HepG2 (cell line): ENCODE measurements around the gene HOXC5. TPM values are rescaled to one million over a fixed set of nuclear protein-coding genes. Genes with fewer than 3 reads are reported as not detected.

Experiments
- ATAC-seq: fragments of 200-7000 bp; cut with Tn5 transposase; 3 replicates; pipeline ENCODE4 v1.9.1; 2020; ENCODE audit warnings: mild to moderate bottlenecking, moderate library complexity
- BruUV-seq: library from RNA; stranded (reverse); fragments of 400-500 nt; replicated peaks from 2 replicates; lab custom pipeline; 2021; lab: Mats Ljungman, UMichigan
- CTCF ChIA-PET: fragments of 300-600 bp; formaldehyde crosslinking; extraction: SDS; loops from one replicate; lab custom pipeline; 2021; ENCODE audit warnings: low total read pairs, inconsistent platforms, low intra/inter-chr PET ratio; lab: Yijun Ruan, JAX
- POLR2A ChIA-PET: fragments of 350-600 bp; sonication (Branson Sonifier 250); formaldehyde crosslinking; loops from one replicate; lab custom pipeline; 2020; ENCODE audit warnings: antibody characterized with exemption, inconsistent platforms; lab: Yijun Ruan, JAX
- DNase-seq: peaks from one replicate; pipeline ENCODE4 v3.0.0-alpha.2; 2015; ENCODE audit warnings: low spot score
- FAIRE-seq: peaks from 3 replicates; lab custom pipeline; 2011; peaks lifted over from hg19 to GRCh38; lab: Jason Lieb, UNC
- H2AFZ ChIP-seq: one replicate; pipeline ENCODE4 v1.6.1; 2011; ENCODE audit warnings: low read length, inconsistent platforms
- H3K27ac ChIP-seq: fragments of 300-600 bp; 3 replicates; pipeline ENCODE4 v1.8.0; 2011; ENCODE audit warnings: mixed run types, mild to moderate bottlenecking, mixed read lengths, low read length, inconsistent platforms; ENCODE audit not compliant: insufficient read depth; ENCODE audit errors: extremely low read length
- H3K27me3 ChIP-seq, 2 experiments: fragments of 200-600 bp in 1 of 2; 2 replicates in 1 of 2; 3 replicates in 1 of 2; pipeline versions ENCODE4 v1.6.0 to v1.8.0; 2011; ENCODE audit warnings: low read length in 2 of 2, mild to moderate bottlenecking in 2 of 2, moderate library complexity in 2 of 2, inconsistent platforms in 1 of 2; ENCODE audit not compliant: insufficient read depth in 2 of 2, control insufficient read depth in 1 of 2
- H3K36me3 ChIP-seq, 2 experiments: fragments of 200-600 bp in 1 of 2; replicated peaks in 1 of 2; 2 replicates in 1 of 2; 3 replicates in 1 of 2; pipeline versions ENCODE4 v1.5.1 to v1.8.0; 2011; ENCODE audit warnings: low read length in 2 of 2, inconsistent platforms in 1 of 2; ENCODE audit not compliant: insufficient read depth in 2 of 2, control insufficient read depth in 1 of 2
- H3K4me1 ChIP-seq: 2 replicates; pipeline ENCODE4 v1.5.1; 2012; ENCODE audit warnings: low read length, inconsistent platforms; ENCODE audit not compliant: insufficient read depth
- H3K4me2 ChIP-seq: 2 replicates; pipeline ENCODE4 v1.6.0; 2011; ENCODE audit warnings: low read depth, low read length, inconsistent platforms
- H3K4me3 ChIP-seq, 3 experiments: fragments of 200-600 bp in 1 of 3; sonication (generic), shearing (Covaris generic) in 1 of 3; replicated peaks in 1 of 3; 2 replicates each; pipeline ENCODE4 v1.5.1; 2011 to 2016; ENCODE audit warnings: low read length in 3 of 3, inconsistent platforms in 2 of 3, low read depth in 2 of 3, mild to moderate bottlenecking in 2 of 3, control low read depth in 1 of 3, mixed read lengths in 1 of 3; ENCODE audit not compliant: insufficient read depth in 1 of 3
- H3K79me2 ChIP-seq: one replicate; pipeline ENCODE4 v1.6.1; 2011; ENCODE audit warnings: low read length, inconsistent platforms; ENCODE audit not compliant: insufficient read depth
- H3K9ac ChIP-seq: 2 replicates; pipeline ENCODE4 v1.6.0; 2011; ENCODE audit warnings: mild to moderate bottlenecking, low read depth, low read length, inconsistent platforms; ENCODE audit not compliant: insufficient read depth
- H3K9me3 ChIP-seq: 2 replicates; pipeline ENCODE4 v1.5.1; 2012; ENCODE audit warnings: mild to moderate bottlenecking, low read length
- H4K20me1 ChIP-seq: 2 replicates; pipeline ENCODE4 v1.6.0; 2011; ENCODE audit warnings: inconsistent platforms, mild to moderate bottlenecking, low read length, moderate library complexity; ENCODE audit not compliant: insufficient read depth
- GTF3A ChIP-seq: sonication (generic); formaldehyde crosslinking; conservative IDR thresholded peaks from 2 replicates; pipeline ENCODE4 v1.4.0; 2020; ENCODE audit warnings: mild to moderate bottlenecking, missing genetic modification reagents
- PCBP1 ChIP-seq: fragments of 200-400 bp; formaldehyde crosslinking; IDR thresholded peaks from 2 replicates; pipeline ENCODE4 v1.6.1; 2017; ENCODE audit warnings: mild to moderate bottlenecking, low read depth, low read length, borderline replicate concordance
- REL ChIP-seq: sonication (generic); formaldehyde crosslinking; conservative IDR thresholded peaks from 2 replicates; pipeline ENCODE4 v1.8.0; 2022; ENCODE audit warnings: mild to moderate bottlenecking, missing genetic modification reagents, moderate library complexity
- ZNF180 ChIP-seq: sonication (generic); formaldehyde crosslinking; IDR thresholded peaks from 2 replicates; pipeline ENCODE4 v1.4.0; 2020; ENCODE audit warnings: low read depth, missing genetic modification reagents, borderline replicate concordance
- ZNF777 ChIP-seq: sonication (generic); formaldehyde crosslinking; IDR thresholded peaks from 2 replicates; pipeline ENCODE4 v1.4.0; 2020; ENCODE audit warnings: missing genetic modification reagents
- WGBS: methylation state at CpG from one replicate; pipeline ENCODE4 v1.1.6; 2017; ENCODE audit warnings: low lambda C conversion rate; 5-methylcytosine and 5-hydroxymethylcytosine counted together
- in situ Hi-C: cut with HindIII; loops from 2 replicates; pipeline ENCODE4 v1.10.0; 2017; ENCODE audit warnings: low pct_unique_long_range_greater_than_20kb; ENCODE audit not compliant: extremely low pct_ligation_motif_present
- intact Hi-C: fragments of 100-400 bp; cut with micrococcal nuclease; formaldehyde crosslinking; loops from one replicate; pipeline ENCODE4 v1.10.0; 2022; ENCODE audit not compliant: unreplicated experiment
- polyA plus RNA-seq, 8 experiments: library from polyadenylated mRNA; depleted of rRNA in 3 of 8; stranded (reverse) in 7 of 8; unstranded in 1 of 8; fragments of >200 nt; fragmentation: Illumina TruSeq in 4 of 8; extraction: Trizol in 4 of 8; gene quantifications; 2 replicates each; pipeline versions ENCODE4 v1.2.1 to v1.2.3, GENCODE V29; 2011 to 2016; ENCODE audit warnings: low read depth in 4 of 8, missing spikeins in 1 of 8, mixed read lengths in 1 of 8; ENCODE audit not compliant: insufficient read depth in 1 of 8
- total RNA-seq, 5 experiments: library from RNA; depleted of rRNA; stranded (reverse); fragments of >200 nt; fragmentation: Illumina TruSeq; extraction: Trizol; gene quantifications; 2 replicates each; pipeline ENCODE4 v1.2.3, GENCODE V29; 2016; ENCODE audit warnings: low read depth in 1 of 5
- TF ChIP-seq, protein P1 (sequence below): sonication (generic); formaldehyde crosslinking; conservative IDR thresholded peaks from 2 replicates; pipeline ENCODE4 v1.8.1; 2023; ENCODE audit warnings: missing genetic modification reagents
- TF ChIP-seq, protein P2 (sequence below): IDR thresholded peaks from 2 replicates; pipeline ENCODE4 v1.6.1; 2016; ENCODE audit warnings: missing biosample characterization, missing genetic modification reagents, low read depth
- TF ChIP-seq, protein P3 (sequence below), 2 experiments: fragments of 450-650 bp in 1 of 2; sonication (generic) in 1 of 2; formaldehyde crosslinking; IDR thresholded peaks; 2 replicates each; pipeline versions ENCODE4 v1.5.0 to v1.8.0; 2020 to 2022; ENCODE audit warnings: mild to moderate bottlenecking in 1 of 2, missing genetic modification reagents in 1 of 2

HOXC5 gene
- total and polyA plus RNA-seq, 2 of the 13 experiments (the other 11 are each of a cell fraction or from before 2014, with no cell fraction given): not detected

DNA sequence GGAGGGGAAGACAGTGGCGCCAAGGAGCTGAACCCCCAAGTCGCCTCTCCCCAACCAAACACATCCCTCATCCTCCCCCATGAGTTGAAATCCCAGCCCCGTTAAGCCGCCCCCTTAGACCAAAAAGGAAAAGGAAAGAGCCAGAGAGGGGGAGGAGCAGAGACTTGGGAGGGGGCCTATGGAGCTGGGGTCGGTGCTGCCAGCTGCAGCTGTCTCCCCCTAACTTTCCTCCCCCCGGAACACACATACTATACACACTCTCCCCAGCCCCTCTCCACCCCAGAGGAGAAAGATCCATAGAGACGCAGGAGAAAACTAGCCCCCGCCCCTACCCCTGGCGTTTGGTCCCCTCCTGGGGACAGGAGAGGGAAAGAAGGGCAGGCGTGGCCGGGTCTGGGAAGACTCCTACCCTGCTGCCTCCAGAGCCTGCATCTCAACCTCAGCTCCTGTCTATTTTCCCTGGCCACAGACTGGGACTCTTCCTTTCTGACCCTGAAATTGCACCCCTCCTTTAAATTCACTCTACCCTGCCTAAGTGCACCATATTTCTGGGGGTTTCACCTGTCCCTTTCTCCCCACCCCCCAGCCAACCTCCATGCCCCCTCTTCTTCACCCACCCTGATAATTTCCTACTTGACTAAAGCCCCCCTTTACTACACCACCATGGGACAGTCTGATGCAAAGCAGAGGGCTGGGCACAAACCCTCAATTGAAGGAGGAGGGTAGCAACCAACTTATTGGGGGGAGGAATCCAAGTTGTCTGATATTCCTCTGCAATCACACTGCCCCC is 34.5 kb upstream of the HOXC5 start:
- TF ChIP-seq ZNF180: no peak
- TF ChIP-seq, protein P1, sequence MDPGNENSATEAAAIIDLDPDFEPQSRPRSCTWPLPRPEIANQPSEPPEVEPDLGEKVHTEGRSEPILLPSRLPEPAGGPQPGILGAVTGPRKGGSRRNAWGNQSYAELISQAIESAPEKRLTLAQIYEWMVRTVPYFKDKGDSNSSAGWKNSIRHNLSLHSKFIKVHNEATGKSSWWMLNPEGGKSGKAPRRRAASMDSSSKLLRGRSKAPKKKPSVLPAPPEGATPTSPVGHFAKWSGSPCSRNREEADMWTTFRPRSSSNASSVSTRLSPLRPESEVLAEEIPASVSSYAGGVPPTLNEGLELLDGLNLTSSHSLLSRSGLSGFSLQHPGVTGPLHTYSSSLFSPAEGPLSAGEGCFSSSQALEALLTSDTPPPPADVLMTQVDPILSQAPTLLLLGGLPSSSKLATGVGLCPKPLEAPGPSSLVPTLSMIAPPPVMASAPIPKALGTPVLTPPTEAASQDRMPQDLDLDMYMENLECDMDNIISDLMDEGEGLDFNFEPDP: no peak
- no peak for TF ChIP-seq GTF3A (CRISPR knock-in tag)
- TF ChIP-seq, protein P2, sequence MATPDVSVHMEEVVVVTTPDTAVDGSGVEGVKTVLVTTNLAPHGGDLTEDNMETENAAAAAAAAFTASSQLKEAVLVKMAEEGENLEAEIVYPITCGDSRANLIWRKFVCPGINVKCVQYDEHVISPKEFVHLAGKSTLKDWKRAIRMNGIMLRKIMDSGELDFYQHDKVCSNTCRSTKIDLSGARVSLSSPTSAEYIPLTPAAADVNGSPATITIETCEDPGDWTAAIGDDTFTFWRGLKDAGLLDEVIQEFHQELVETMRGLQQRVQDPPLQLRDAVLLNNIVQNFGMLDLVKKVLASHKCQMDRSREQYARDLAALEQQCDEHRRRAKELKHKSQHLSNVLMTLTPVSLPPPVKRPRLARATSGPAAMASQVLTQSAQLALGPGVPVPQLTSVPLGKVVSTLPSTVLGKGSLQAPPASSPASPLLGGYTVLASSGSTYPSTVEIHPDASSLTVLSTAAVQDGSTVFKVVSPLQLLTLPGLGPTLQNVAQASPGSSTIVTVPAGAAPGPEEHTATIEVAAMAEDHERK (CRISPR knock-in tag): no peak
- no peak for TF ChIP-seq REL (CRISPR knock-in tag)
- TF ChIP-seq, protein P3, sequence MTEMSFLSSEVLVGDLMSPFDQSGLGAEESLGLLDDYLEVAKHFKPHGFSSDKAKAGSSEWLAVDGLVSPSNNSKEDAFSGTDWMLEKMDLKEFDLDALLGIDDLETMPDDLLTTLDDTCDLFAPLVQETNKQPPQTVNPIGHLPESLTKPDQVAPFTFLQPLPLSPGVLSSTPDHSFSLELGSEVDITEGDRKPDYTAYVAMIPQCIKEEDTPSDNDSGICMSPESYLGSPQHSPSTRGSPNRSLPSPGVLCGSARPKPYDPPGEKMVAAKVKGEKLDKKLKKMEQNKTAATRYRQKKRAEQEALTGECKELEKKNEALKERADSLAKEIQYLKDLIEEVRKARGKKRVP (CRISPR knock-in tag; IDR thresholded peaks at IDR 0.05): no peak
- no peak for TF ChIP-seq ZNF777 (CRISPR knock-in tag)
- no peak for TF ChIP-seq PCBP1
- ChIA-PET CTCF (no interaction called here), POLR2A (no interaction called here)
- no peaks in the 10 kb centered on the region for H3K36me3 ChIP-seq
- no peaks in the 10 kb centered on the region for H3K9me3 ChIP-seq
- DNase-seq (no peak), ATAC-seq (no peak), FAIRE-seq (no peak)
- no peaks in the 10 kb centered on the region for H4K20me1 ChIP-seq
- intact Hi-C loops: no loop called here
- H3K27me3 ChIP-seq: peaks cover 6 to 67% of the 10 kb centered on the region in 2 experiments; a peak in 4 of 5 replicates
- 55% methylated on average over 10 of the region's 11 CpGs for WGBS
- H3K9ac ChIP-seq: no peak overlapping the region
- no peak overlapping the region for H3K4me2 ChIP-seq
- no peak overlapping the region for H2AFZ ChIP-seq
- H3K79me2 ChIP-seq: no peaks in the 10 kb centered on the region
- no peak overlapping the region for H3K27ac ChIP-seq
- BruUV-seq: no TSS peak
- H3K4me1 ChIP-seq: peaks cover 40% of the 10 kb centered on the region
- in situ Hi-C loops: loop anchor here (10.0 kb wide), 1 partner anchor 376 kb away; no protein-coding TSS in a partner anchor
- H3K4me3 ChIP-seq: no peak overlapping the region
